ENCODE data around the gene TMEM82.

GRCh38 chr1:15728937-15729657, 13.2 kb upstream of the TMEM82 start:
- TF ChIP-seq CTCF (IDR thresholded peaks at IDR 0.05 in 4 of 5, conservative IDR thresholded peaks at IDR 0.05 in 1 of 5) = no peak
- TF ChIP-seq POLR2A (IDR thresholded peaks at IDR 0.05) = no peak
